ENCODE results near the gene SERPINB1.

DNA sequence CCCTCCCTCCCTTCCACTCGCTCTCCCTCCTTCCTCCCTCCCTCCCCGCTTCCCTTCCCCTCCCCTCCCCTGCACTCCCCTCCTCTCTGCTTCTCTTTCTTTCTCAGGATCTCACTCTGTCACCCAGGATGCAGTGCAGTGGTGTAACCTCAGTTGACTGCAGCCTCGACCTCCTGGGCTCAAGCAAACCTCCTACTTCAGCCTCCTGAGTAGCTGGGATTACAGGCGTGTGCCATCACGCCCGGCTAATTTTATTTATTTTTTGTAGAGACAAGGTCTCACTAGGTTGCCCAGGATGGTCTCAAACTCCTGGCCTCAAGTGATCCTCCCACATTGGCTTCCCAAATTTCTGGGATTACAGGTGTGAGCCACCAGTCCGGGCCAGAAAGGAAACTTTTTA, 23.6 kb upstream of the SERPINB1 start:
- TF ChIP-seq, protein P1, sequence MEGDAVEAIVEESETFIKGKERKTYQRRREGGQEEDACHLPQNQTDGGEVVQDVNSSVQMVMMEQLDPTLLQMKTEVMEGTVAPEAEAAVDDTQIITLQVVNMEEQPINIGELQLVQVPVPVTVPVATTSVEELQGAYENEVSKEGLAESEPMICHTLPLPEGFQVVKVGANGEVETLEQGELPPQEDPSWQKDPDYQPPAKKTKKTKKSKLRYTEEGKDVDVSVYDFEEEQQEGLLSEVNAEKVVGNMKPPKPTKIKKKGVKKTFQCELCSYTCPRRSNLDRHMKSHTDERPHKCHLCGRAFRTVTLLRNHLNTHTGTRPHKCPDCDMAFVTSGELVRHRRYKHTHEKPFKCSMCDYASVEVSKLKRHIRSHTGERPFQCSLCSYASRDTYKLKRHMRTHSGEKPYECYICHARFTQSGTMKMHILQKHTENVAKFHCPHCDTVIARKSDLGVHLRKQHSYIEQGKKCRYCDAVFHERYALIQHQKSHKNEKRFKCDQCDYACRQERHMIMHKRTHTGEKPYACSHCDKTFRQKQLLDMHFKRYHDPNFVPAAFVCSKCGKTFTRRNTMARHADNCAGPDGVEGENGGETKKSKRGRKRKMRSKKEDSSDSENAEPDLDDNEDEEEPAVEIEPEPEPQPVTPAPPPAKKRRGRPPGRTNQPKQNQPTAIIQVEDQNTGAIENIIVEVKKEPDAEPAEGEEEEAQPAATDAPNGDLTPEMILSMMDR (IDR thresholded peaks at IDR 0.05; ENCODE audit: low read depth, low read length, poor library complexity, severe bottlenecking), result no peak
- no peak for TF ChIP-seq EZH2phosphoT487 (IDR thresholded peaks at IDR 0.05; ENCODE audit: borderline replicate concordance, low read length)

Data from DOHH2 (cell line).